Skeletal muscle cell (primary cell): ENCODE results near the gene ALDH3A2.
"Not testable (repeated sequence)": the region's sequence is repeated elsewhere in the genome, so short reads cannot be mapped to it uniquely, and the experiment has no call there.

Source experiments
- DNase-seq: peaks from one replicate; pipeline ENCODE4 v3.0.0-alpha.2; 2010; ENCODE audit warnings: low read depth
- H3K4me3 ChIP-seq: 2 replicates; pipeline ENCODE4 v1.5.1; 2011; ENCODE audit warnings: low read depth, mild to moderate bottlenecking, control low read depth, low read length, moderate library complexity

Gene ALDH3A2

GRCh38 chr17:19672009-19672750, 23.6 kb downstream of the ALDH3A2 start:
- no peak overlapping the region for H3K4me3 ChIP-seq
- DNase-seq = no peak

GRCh38 chr17:19673623-19674022, 25.1 kb downstream of the ALDH3A2 start:
- no peak for DNase-seq

GRCh38 chr17:19676896-19677295, 28.3 kb downstream of the ALDH3A2 start:
- no peak for DNase-seq
- no peak overlapping the region for H3K4me3 ChIP-seq

More at GRCh38 chr17:19673623-19674022, 25.1 kb downstream of the ALDH3A2 start:
- H3K4me3 ChIP-seq = no peak overlapping the region

GRCh38 chr17:19677736-19678379, 29.3 kb downstream of the ALDH3A2 start:
- no peak for DNase-seq
- no peak overlapping the region for H3K4me3 ChIP-seq

DNA sequence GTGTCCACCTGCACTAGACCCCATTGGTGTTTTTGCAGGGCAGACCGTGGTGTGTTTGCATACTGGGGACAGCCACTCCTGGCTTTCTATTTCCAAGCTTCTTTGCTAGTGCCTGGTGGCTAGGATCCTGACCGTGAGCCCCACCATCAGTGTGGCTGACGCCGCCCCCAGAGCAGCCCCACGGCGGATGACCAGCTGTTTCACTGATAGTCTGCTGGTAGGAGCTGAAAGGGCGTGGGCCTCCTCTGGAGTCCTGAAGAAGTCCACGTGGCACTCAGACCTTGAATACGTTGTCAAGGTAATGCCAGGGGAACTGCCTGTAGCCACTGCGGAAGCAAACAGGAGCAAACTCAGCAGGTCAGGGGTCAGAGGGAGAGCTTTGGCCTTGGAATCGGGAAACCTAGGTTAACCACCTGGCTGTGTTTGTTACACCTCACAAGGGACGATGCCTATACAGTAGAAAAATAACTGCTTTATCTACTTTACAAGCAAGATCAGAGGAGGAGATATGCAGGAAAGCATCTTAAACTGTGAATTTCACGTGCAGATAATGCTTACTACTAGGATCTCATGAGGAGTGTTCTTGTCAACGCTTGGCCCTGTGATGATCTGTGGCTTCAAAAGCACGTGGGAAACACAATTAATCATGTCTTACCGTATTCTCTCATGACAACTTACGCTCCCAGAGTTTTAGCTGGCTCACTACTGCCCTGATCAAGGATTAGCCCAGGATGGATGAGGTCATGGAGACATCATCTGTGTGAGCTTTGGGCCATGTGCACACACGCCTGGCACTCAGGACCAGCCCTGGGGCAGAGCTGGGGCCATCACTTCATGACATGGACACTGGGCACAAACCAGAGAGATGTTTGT, 30.3 kb downstream of the ALDH3A2 start:
- DNase-seq = no peak
- no peak overlapping the region for H3K4me3 ChIP-seq

- no peak overlapping the region for H3K4me3 ChIP-seq
- DNase-seq = no peak
These were observed 34.6 kb downstream of the ALDH3A2 start for GRCh38 chr17:19683117-19683516.

- DNase-seq, H3K4me3 ChIP-seq: not testable (repeated sequence)
These were observed 36.5 kb downstream of the ALDH3A2 start for GRCh38 chr17:19684909-19685580.

- H3K4me3 ChIP-seq = no peak overlapping the region
- no peak for DNase-seq
These were observed 38.0 kb downstream of the ALDH3A2 start for GRCh38 chr17:19686400-19687090.

- no peak overlapping the region for H3K4me3 ChIP-seq
These were observed 53.7 kb downstream of the ALDH3A2 start for GRCh38 chr17:19702217-19702641.

GRCh38 chr17:19703106-19703827, 54.7 kb downstream of the ALDH3A2 start:
- DNase-seq = no peak
- H3K4me3 ChIP-seq = no peak overlapping the region

More at GRCh38 chr17:19702217-19702641, 53.7 kb downstream of the ALDH3A2 start:
- no peak for DNase-seq

- no peak overlapping the region for H3K4me3 ChIP-seq
- DNase-seq = no peak
These were observed 55.5 kb downstream of the ALDH3A2 start for GRCh38 chr17:19703828-19704613.

DNA sequence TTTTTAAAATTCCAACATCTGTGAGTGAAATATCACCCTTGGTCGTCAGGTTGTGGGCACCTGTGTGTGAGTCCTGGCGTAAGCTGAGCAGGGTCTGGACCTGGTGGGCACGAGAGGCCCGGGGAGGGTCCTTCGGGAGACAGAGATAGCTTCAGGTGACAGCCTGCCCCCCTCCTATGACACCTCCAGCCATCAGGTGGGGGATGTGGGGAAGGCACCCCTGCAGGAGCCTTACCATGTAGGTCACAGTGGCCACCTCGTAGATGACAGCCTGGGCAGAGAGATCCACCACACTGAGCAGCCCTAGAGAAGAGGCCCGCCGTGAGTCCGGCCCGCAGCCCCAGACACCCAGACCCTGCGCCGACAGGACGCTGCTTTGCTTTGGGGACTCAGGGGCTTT, 56.6 kb downstream of the ALDH3A2 start:
- no peak overlapping the region for H3K4me3 ChIP-seq
- no peak for DNase-seq

- H3K4me3 ChIP-seq = no peak overlapping the region
- DNase-seq = no peak
These were observed 57.5 kb downstream of the ALDH3A2 start for GRCh38 chr17:19705771-19706770.

DNA sequence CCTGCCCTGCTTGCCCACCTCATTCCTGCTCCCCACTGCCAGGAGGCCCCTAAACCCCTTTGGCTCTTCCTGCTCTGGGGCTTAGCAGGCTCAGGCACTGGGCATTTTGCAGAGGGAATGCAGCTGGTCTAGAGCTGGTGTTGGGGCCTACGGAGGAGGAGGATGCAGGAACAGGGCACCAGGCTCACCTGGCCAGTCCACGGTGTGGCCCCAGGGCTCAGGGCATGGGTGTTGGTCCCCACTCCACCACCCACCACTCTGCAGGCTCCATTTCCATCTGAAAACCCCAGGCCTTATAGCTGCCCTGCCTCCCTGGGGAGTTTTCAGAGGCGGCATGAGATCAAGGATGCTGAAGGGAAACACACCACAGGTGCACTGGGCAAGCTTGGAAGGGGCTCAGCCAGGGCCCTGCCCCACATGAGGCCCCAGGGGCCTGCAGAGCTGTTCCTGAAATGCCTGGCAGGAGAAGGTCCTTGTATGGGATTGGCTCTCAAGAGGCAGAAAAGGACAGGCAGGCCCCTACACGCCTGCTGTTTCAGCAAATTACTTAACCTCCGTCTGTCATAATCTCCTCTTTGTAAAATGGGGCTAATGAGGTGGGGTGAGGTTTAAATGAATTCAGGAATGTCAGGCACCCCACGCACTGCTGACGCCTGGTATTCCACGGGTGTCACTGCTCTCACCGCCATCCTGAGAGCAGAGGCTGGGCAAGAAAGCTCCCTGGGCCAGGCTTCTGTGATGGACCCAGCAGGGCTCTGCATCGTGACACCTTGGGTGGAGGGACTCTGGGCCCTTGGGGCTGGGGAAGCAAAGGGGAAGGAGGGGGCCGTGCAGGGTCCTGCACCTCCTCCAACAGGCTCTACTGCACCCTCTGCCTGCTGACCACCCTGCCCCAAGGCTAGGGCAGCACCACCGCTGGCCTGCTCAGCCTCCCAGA, 58.5 kb downstream of the ALDH3A2 start:
- H3K4me3 ChIP-seq = no peak overlapping the region
- DNase-seq = no peak

- H3K4me3 ChIP-seq = no peak overlapping the region
- no peak for DNase-seq
These were observed 59.2 kb downstream of the ALDH3A2 start for GRCh38 chr17:19707728-19708221.
